ENCODE results near the gene MFAP4.

The MFAP4 gene

DNA sequence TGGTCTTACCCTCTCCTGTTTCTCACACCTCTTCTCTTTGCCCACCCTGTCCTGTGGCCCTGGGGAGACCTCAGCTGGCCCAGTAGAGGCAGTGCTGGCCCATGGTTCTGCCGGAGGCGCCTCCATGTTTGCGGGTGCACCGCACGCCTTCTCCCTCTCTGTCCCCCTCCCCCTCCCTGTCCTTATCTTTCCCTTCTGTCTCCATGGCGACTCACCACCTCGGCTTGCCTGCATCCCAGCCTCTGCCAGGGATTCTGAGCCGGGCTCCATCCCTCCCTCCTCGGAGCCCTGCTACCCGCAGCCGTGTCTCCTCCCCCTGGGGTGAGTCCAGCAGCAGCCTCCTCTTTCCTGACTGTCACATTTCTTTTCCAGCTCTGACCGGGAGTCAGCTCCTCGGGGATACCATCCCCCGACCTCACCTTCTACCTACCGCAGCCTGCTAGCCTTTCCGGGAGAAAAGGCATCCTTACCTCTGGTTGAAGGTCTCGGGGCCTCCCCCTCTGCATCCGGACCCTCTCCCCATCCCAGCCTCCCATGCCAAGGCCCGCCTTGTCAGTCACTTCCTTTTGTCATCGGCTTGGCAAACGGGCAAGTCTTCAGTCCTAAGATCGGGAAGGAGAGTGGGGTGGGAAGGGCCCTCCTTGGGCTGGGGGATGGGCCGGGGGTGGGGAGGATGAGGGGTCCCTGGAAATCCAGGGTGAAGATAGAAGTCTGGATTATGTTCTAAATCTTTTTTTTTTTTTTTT is 24.1 kb upstream of the MFAP4 start, which contains the start of gene RNF112:
TSS of gene RNF112 (plus strand) at position 358 of the 746 bp plus-strand sequence. CDS start at position 535, 177 bp downstream.
- Histone ChIP-seq H3K27ac (ENCODE audit: extremely low read depth, low read depth, low read length) (no peak within 1 kb of the TSS), H3K9me3 (ENCODE audit: control insufficient read depth, insufficient read depth, low read depth, low read length) (no peaks in the 10 kb centered on the region), H3K36me3 (ENCODE audit: control insufficient read depth in 2 of 2, insufficient read depth in 1 of 2, low read length in 2 of 2) (no peaks in the 10 kb centered on the region), H3K4me1 (ENCODE audit: control insufficient read depth, insufficient read depth, low read length) (no peaks in the 10 kb centered on the region), H3K4me3 (ENCODE audit: low read depth, low read length) (no peak within 1 kb of the TSS)
- TF ChIP-seq, protein P1, sequence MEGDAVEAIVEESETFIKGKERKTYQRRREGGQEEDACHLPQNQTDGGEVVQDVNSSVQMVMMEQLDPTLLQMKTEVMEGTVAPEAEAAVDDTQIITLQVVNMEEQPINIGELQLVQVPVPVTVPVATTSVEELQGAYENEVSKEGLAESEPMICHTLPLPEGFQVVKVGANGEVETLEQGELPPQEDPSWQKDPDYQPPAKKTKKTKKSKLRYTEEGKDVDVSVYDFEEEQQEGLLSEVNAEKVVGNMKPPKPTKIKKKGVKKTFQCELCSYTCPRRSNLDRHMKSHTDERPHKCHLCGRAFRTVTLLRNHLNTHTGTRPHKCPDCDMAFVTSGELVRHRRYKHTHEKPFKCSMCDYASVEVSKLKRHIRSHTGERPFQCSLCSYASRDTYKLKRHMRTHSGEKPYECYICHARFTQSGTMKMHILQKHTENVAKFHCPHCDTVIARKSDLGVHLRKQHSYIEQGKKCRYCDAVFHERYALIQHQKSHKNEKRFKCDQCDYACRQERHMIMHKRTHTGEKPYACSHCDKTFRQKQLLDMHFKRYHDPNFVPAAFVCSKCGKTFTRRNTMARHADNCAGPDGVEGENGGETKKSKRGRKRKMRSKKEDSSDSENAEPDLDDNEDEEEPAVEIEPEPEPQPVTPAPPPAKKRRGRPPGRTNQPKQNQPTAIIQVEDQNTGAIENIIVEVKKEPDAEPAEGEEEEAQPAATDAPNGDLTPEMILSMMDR (tag by site-specific recombination; IDR thresholded peaks at IDR 0.05), result peak; percentile 71
- TF ChIP-seq ZNF48 (tag by site-specific recombination; IDR thresholded peaks at IDR 0.05), result no peak
- CTCF ChIA-PET, result interaction anchor here (0.5 to 1.1 kb wide), 6 partner anchors 19 to 283 kb away, joined by 3 to 4 read pairs (median 3); no protein-coding TSS in a partner anchor
- POLR2A ChIA-PET, result interaction anchor here (0.8 to 1.3 kb wide), 2 partner anchors 8 to 33 kb away, joined by 3 to 5 read pairs; partner anchors contain the start of gene MAPK7

DNA sequence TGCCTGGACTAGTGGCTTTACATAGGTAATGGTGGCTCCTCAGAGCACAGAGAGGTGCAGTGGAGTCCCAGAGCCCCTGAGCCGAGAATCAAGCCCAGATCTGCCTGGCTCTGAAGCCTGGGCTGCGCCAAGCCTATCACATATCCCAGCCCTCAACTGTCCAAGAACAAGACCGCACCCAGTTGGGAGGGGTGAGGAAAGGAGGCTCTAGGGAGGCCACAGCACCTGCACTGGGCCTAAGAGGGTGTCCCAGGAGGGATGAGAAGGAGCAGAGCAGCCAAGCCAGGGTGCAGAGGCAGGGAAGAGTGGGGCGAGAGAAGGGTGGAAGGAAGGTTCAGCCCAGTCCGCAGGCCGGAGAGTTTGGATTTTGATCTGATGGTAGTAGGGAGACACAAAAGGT is 23.1 kb upstream of the MFAP4 start:
- peak; percentile 22; the same call in 1 of the 2 replicates for TF ChIP-seq KLF1 (tag by site-specific recombination; IDR thresholded peaks at IDR 0.05)
- TF ChIP-seq ZNF548 (tag by site-specific recombination; IDR thresholded peaks at IDR 0.05), result no peak
- Histone ChIP-seq H3K27ac (ENCODE audit: extremely low read depth, low read depth, low read length) (no peak overlapping the region), H3K9me3 (ENCODE audit: control insufficient read depth, insufficient read depth, low read depth, low read length) (no peaks in the 10 kb centered on the region), H3K4me3 (ENCODE audit: low read depth, low read length) (no peak overlapping the region), H3K36me3 (ENCODE audit: control insufficient read depth in 2 of 2, insufficient read depth in 1 of 2, low read length in 2 of 2) (no peaks in the 10 kb centered on the region), H3K4me1 (ENCODE audit: control insufficient read depth, insufficient read depth, low read length) (no peaks in the 10 kb centered on the region)
- ChIA-PET CTCF (interaction anchor here (1.3 kb wide), 1 partner anchor 38 kb away, joined by 5 read pairs; no protein-coding TSS in a partner anchor), POLR2A (interaction anchor here (0.9 to 1.3 kb wide), 2 partner anchors 32 kb away, joined by 3 to 4 read pairs; partner anchors contain the start of gene MAPK7)

DNA sequence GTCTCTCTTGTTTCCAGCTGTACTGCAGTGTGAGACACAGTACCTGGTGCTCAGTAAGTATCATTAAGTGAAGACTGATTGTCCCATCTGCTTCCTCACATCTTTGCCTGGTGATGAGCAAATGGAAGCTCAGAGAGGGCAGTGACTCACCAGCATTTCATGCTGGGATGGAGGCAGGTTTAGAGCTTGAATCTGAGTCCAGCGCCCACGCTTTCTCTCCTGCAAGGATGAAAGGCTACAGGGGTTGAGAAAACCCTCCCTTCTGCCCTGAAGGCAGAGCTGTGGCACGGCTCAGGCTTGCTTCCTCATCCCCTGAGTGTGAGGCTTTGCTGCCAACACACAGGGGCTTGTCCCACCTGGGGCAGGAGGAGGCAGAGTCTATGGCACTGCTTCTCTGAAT is 22.5 kb upstream of the MFAP4 start:
- TF ChIP-seq ZFHX2 (tag by site-specific recombination; conservative IDR thresholded peaks at IDR 0.05), result peak; percentile 74
- no peak for TF ChIP-seq ZNF146 (tag by site-specific recombination; IDR thresholded peaks at IDR 0.05)
- TF ChIP-seq EGR2 (tag by site-specific recombination; IDR thresholded peaks at IDR 0.05; ENCODE audit: low read depth), result peak; percentile 74
- TF ChIP-seq, protein P2, sequence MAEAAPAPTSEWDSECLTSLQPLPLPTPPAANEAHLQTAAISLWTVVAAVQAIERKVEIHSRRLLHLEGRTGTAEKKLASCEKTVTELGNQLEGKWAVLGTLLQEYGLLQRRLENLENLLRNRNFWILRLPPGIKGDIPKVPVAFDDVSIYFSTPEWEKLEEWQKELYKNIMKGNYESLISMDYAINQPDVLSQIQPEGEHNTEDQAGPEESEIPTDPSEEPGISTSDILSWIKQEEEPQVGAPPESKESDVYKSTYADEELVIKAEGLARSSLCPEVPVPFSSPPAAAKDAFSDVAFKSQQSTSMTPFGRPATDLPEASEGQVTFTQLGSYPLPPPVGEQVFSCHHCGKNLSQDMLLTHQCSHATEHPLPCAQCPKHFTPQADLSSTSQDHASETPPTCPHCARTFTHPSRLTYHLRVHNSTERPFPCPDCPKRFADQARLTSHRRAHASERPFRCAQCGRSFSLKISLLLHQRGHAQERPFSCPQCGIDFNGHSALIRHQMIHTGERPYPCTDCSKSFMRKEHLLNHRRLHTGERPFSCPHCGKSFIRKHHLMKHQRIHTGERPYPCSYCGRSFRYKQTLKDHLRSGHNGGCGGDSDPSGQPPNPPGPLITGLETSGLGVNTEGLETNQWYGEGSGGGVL (tag by site-specific recombination; IDR thresholded peaks at IDR 0.05), result no peak
- TF ChIP-seq ZIC2 (tag by site-specific recombination; IDR thresholded peaks at IDR 0.05), result peak; percentile 19; the same call in 1 of the 2 replicates
- TF ChIP-seq, protein P3, sequence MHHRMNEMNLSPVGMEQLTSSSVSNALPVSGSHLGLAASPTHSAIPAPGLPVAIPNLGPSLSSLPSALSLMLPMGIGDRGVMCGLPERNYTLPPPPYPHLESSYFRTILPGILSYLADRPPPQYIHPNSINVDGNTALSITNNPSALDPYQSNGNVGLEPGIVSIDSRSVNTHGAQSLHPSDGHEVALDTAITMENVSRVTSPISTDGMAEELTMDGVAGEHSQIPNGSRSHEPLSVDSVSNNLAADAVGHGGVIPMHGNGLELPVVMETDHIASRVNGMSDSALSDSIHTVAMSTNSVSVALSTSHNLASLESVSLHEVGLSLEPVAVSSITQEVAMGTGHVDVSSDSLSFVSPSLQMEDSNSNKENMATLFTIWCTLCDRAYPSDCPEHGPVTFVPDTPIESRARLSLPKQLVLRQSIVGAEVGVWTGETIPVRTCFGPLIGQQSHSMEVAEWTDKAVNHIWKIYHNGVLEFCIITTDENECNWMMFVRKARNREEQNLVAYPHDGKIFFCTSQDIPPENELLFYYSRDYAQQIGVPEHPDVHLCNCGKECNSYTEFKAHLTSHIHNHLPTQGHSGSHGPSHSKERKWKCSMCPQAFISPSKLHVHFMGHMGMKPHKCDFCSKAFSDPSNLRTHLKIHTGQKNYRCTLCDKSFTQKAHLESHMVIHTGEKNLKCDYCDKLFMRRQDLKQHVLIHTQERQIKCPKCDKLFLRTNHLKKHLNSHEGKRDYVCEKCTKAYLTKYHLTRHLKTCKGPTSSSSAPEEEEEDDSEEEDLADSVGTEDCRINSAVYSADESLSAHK (tag by site-specific recombination; IDR thresholded peaks at IDR 0.05), result no peak
- TF ChIP-seq ZNF433 (tag by site-specific recombination; IDR thresholded peaks at IDR 0.05; ENCODE audit: low read depth), result no peak
- TF ChIP-seq KLF9 (tag by site-specific recombination; IDR thresholded peaks at IDR 0.05; ENCODE audit: low read depth), result no peak
- TF ChIP-seq, protein P4, sequence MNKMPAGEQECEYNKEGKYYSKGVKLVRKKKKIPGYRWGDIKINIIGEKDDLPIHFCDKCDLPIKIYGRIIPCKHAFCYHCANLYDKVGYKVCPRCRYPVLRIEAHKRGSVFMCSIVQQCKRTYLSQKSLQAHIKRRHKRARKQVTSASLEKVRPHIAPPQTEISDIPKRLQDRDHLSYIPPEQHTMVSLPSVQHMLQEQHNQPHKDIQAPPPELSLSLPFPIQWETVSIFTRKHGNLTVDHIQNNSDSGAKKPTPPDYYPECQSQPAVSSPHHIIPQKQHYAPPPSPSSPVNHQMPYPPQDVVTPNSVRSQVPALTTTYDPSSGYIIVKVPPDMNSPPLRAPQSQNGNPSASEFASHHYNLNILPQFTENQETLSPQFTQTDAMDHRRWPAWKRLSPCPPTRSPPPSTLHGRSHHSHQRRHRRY (tag by site-specific recombination; IDR thresholded peaks at IDR 0.05), result no peak
- no peak for TF ChIP-seq ZNF701 (tag by site-specific recombination; IDR thresholded peaks at IDR 0.05)
- no peak for TF ChIP-seq FEZF1 (tag by site-specific recombination; IDR thresholded peaks at IDR 0.05)
- TF ChIP-seq ZNF660 (tag by site-specific recombination; IDR thresholded peaks at IDR 0.05), result peak; percentile 94
- TF ChIP-seq ZNF132 (tag by site-specific recombination; IDR thresholded peaks at IDR 0.05; ENCODE audit: borderline replicate concordance), result no peak
- Histone ChIP-seq H3K4me3 (ENCODE audit: low read depth, low read length) (no peak overlapping the region), H3K4me1 (ENCODE audit: control insufficient read depth, insufficient read depth, low read length) (no peaks in the 10 kb centered on the region), H3K9me3 (ENCODE audit: control insufficient read depth, insufficient read depth, low read depth, low read length) (no peaks in the 10 kb centered on the region), H3K27ac (ENCODE audit: extremely low read depth, low read depth, low read length) (no peak overlapping the region), H3K36me3 (ENCODE audit: control insufficient read depth in 2 of 2, insufficient read depth in 1 of 2, low read length in 2 of 2) (no peaks in the 10 kb centered on the region)
- CTCF ChIA-PET, result interaction anchor here (1.3 kb wide), 1 partner anchor 38 kb away, joined by 5 read pairs; no protein-coding TSS in a partner anchor
- POLR2A ChIA-PET, result interaction anchor here (0.9 kb wide), 1 partner anchor 31 kb away, joined by 4 read pairs; the partner anchor contains the start of gene MAPK7
